C4-2B (cell line): ENCODE results near the gene VCAN.

ENCODE experiments used
- CTCF ChIP-seq: fragments of 450-650 bp; conservative IDR thresholded peaks from 2 replicates; pipeline ENCODE4 v1.5.1; 2017; ENCODE audit warnings: mild to moderate bottlenecking
- ZFX ChIP-seq: fragments of 450-650 bp; IDR thresholded peaks from 2 replicates; pipeline ENCODE4 v1.6.1; 2017

DNA sequence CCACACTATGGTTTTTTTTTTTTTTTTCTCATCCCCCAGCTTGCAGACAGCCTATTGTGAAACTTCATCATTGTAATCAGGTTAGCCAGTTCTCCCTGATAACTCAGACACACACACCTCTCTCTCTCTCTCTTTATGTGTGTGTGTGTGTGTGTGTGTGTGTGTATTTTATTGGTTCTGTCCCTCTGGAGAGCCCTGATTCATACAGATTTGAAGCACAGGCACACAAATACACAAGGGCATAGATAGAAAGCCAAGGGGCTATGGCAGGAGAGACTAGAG lies 20.6 kb upstream of the VCAN start:
- TF ChIP-seq CTCF (no peak), ZFX (no peak)
